SK-N-SH (cell line): ENCODE results near the gene WHRN. TPM values are rescaled to one million over a fixed set of nuclear protein-coding genes. Genes with fewer than 3 reads are reported as not detected.

Experiments used
- CTCF ChIA-PET: fragments of 300-600, 350-600 bp; formaldehyde crosslinking; extraction: SDS; loops from one replicate; lab custom pipeline; 2021; lab: Yijun Ruan, JAX
- POLR2A ChIA-PET: fragments of 350-600 bp; sonication (Branson Sonifier 250); formaldehyde crosslinking; extraction: SDS; loops from one replicate; lab custom pipeline; 2020; ENCODE audit warnings: antibody characterized with exemption, inconsistent platforms; lab: Yijun Ruan, JAX
- DNase-seq: peaks from one replicate; pipeline ENCODE4 v3.0.0; 2012
- H2AFZ ChIP-seq: fragments of 200-600 bp; sonication (generic); 2 replicates; pipeline ENCODE4 v1.8.1; 2016; ENCODE audit warnings: antibody characterized with exemption, mild to moderate bottlenecking, low read depth
- H3F3A ChIP-seq: fragments of 200-600 bp; sonication (generic); replicated peaks from 2 replicates; pipeline ENCODE3; 2016; ENCODE audit warnings: antibody characterized with exemption, mild to moderate bottlenecking; ENCODE audit not compliant: insufficient read depth
- H3K27ac ChIP-seq, 2 experiments: fragments of 200-500 bp in 1 of 2; fragments of 200-600 bp in 1 of 2; sonication (Bioruptor generic) in 1 of 2; sonication (generic), shearing (Covaris generic) in 1 of 2; 2 replicates each; pipeline versions ENCODE4 v1.5.1 to v1.6.1; 2014 to 2016; ENCODE audit warnings: low read depth in 2 of 2, inconsistent platforms in 1 of 2, low read length in 1 of 2, mild to moderate bottlenecking in 1 of 2, mixed read lengths in 1 of 2
- H3K27me3 ChIP-seq: fragments of 200-600 bp; sonication (generic), shearing (Covaris generic); 2 replicates; pipeline ENCODE4 v1.6.1; 2016; ENCODE audit warnings: mixed run types; ENCODE audit not compliant: insufficient read depth
- H3K36me3 ChIP-seq, 2 experiments: fragments of 200-500 bp in 1 of 2; fragments of 200-600 bp in 1 of 2; sonication (Bioruptor generic) in 1 of 2; sonication (generic) in 1 of 2; replicated peaks in 1 of 2; 2 replicates each; pipeline versions ENCODE3 to v1.5.1; 2014 to 2016; ENCODE audit warnings: low read length in 1 of 2, mild to moderate bottlenecking in 1 of 2; ENCODE audit not compliant: insufficient read depth in 2 of 2, control insufficient read depth in 1 of 2
- H3K4me1 ChIP-seq, 2 experiments: fragments of 200-500 bp in 1 of 2; fragments of 200-600 bp in 1 of 2; sonication (Bioruptor generic) in 1 of 2; sonication (generic), shearing (Covaris generic) in 1 of 2; 2 replicates each; pipeline versions ENCODE4 v1.5.1 to v1.6.1; 2014 to 2016; ENCODE audit warnings: low read depth in 1 of 2, low read length in 1 of 2, mixed run types in 1 of 2; ENCODE audit not compliant: insufficient read depth in 2 of 2, control insufficient read depth in 1 of 2
- H3K4me2 ChIP-seq: fragments of 200-600 bp; sonication (generic), shearing (Covaris generic); 2 replicates; pipeline ENCODE4 v1.6.1; 2017; ENCODE audit warnings: mixed run types
- H3K4me3 ChIP-seq, 2 experiments: fragments of 200-500 bp in 1 of 2; fragments of 200-600 bp in 1 of 2; sonication (Bioruptor generic) in 1 of 2; sonication (generic), shearing (Covaris generic) in 1 of 2; 2 replicates each; pipeline versions ENCODE4 v1.5.1 to v1.8.1; 2014 to 2016; ENCODE audit warnings: low read depth in 2 of 2, inconsistent platforms in 1 of 2, low read length in 1 of 2, mild to moderate bottlenecking in 1 of 2, mixed read lengths in 1 of 2, moderate library complexity in 1 of 2
- H3K79me2 ChIP-seq: fragments of 200-600 bp; sonication (generic); 2 replicates; pipeline ENCODE4 v1.8.1; 2017; ENCODE audit warnings: mild to moderate bottlenecking; ENCODE audit not compliant: insufficient read depth
- H3K9ac ChIP-seq: fragments of 200-600 bp; sonication (generic); 2 replicates; pipeline ENCODE4 v1.6.1; 2017; ENCODE audit warnings: mixed run types
- H3K9me2 ChIP-seq: fragments of 200-600 bp; sonication (generic); 2 replicates; pipeline ENCODE4 v1.6.1; 2017; ENCODE audit warnings: mixed run types
- H3K9me3 ChIP-seq: fragments of 200-600 bp; sonication (generic); 2 replicates; pipeline ENCODE4 v1.6.1; 2017; ENCODE audit warnings: mixed run types, mild to moderate bottlenecking, moderate library complexity
- H4K20me1 ChIP-seq: fragments of 200-600 bp; sonication (generic); 2 replicates; pipeline ENCODE4 v1.6.1; 2017; ENCODE audit warnings: mild to moderate bottlenecking, mixed run types; ENCODE audit not compliant: insufficient read depth
- FOXJ3 ChIP-seq: sonication (generic); formaldehyde crosslinking; IDR thresholded peaks from 2 replicates; pipeline ENCODE4 v1.5.1; 2020; ENCODE audit warnings: mild to moderate bottlenecking, missing genetic modification reagents
- JUND ChIP-seq: IDR thresholded peaks from 2 replicates; pipeline ENCODE4 v1.4.0; 2012
- MAX ChIP-seq: IDR thresholded peaks from 2 replicates; pipeline ENCODE4 v1.4.0; 2012; ENCODE audit warnings: low read depth
- MEF2A ChIP-seq: IDR thresholded peaks from 2 replicates; pipeline ENCODE4 v1.4.0; 2012; ENCODE audit warnings: low read depth, borderline replicate concordance
- MXI1 ChIP-seq: IDR thresholded peaks from 2 replicates; pipeline ENCODE4 v1.6.1; 2012; ENCODE audit warnings: mild to moderate bottlenecking, low read depth, low read length, improper control_type of control experiment
- NFIC ChIP-seq: IDR thresholded peaks from 2 replicates; pipeline ENCODE4 v1.4.0; 2012; ENCODE audit warnings: borderline replicate concordance
- POLR2AphosphoS5 ChIP-seq: IDR thresholded peaks from 2 replicates; pipeline ENCODE4 v1.6.1; 2012; ENCODE audit warnings: low read depth, low read length
- RAD21 ChIP-seq: IDR thresholded peaks from 2 replicates; pipeline ENCODE4 v1.6.1; 2012; ENCODE audit warnings: mild to moderate bottlenecking, low read length
- RCOR1 ChIP-seq: fragments of 150-350 bp; IDR thresholded peaks from 2 replicates; pipeline ENCODE4 v1.6.1; 2017; ENCODE audit warnings: antibody characterized with exemption, low read length
- REST ChIP-seq: IDR thresholded peaks from 2 replicates; pipeline ENCODE4 v1.6.1; 2012; ENCODE audit warnings: mild to moderate bottlenecking, low read depth, low read length, moderate library complexity
- RFX5 ChIP-seq: IDR thresholded peaks from 2 replicates; pipeline ENCODE4 v1.6.1; 2012; ENCODE audit warnings: mild to moderate bottlenecking, improper control_type of control experiment, low read length
- RXRA ChIP-seq: IDR thresholded peaks from 2 replicates; pipeline ENCODE4 v1.4.0; 2012; ENCODE audit warnings: low read depth, mild to moderate bottlenecking, borderline replicate concordance
- TAF1 ChIP-seq: IDR thresholded peaks from 2 replicates; pipeline ENCODE4 v1.6.1; 2012; ENCODE audit warnings: low read depth, mild to moderate bottlenecking, low read length, moderate library complexity, borderline replicate concordance
- TEAD4 ChIP-seq: IDR thresholded peaks from 2 replicates; pipeline ENCODE4 v1.4.0; 2012; ENCODE audit warnings: mild to moderate bottlenecking, borderline replicate concordance; ENCODE audit not compliant: insufficient read depth
- USF1 ChIP-seq: IDR thresholded peaks from 2 replicates; pipeline ENCODE4 v1.4.0; 2012; ENCODE audit warnings: low read depth, borderline replicate concordance
- USF2 ChIP-seq: fragments of 150-350 bp; IDR thresholded peaks from 2 replicates; pipeline ENCODE4 v1.6.1; 2017; ENCODE audit warnings: antibody characterized with exemption, low read length, low read depth, borderline replicate concordance
- ZBTB33 ChIP-seq: IDR thresholded peaks from 2 replicates; pipeline ENCODE4 v1.4.0; 2012; ENCODE audit warnings: low read depth, borderline replicate concordance
- WGBS: methylation state at CpG from one replicate; pipeline ENCODE4 v1.1.6; 2017; ENCODE audit warnings: low lambda C conversion rate; 5-methylcytosine and 5-hydroxymethylcytosine counted together
- polyA plus RNA-seq, 3 experiments: library from polyadenylated mRNA; depleted of rRNA; stranded (reverse); fragments of >200 nt; gene quantifications; 2 replicates each; pipeline ENCODE4 v1.2.3, GENCODE V29; 2012

Gene WHRN
- polyA plus RNA-seq, 1 of the 3 experiments (the other 2 are of a cell fraction), result 4.6 TPM

GRCh38 chr9:114411452-114411851, 93.8 kb downstream of the WHRN start:
- Histone ChIP-seq H3K4me2 (no peak overlapping the region), H3K27ac (no peak overlapping the region), H3K79me2 (no peaks in the 10 kb centered on the region)
- WGBS, result 77% methylated on average over 6 of the region's 6 CpGs
- CTCF ChIA-PET, result interaction anchor here (1.1 kb wide), 1 partner anchor 496 kb away, joined by 3 read pairs; no protein-coding TSS in a partner anchor
- TF ChIP-seq TEAD4, result no peak
- TF ChIP-seq RFX5, result no peak
- TF ChIP-seq MXI1, result no peak
- TF ChIP-seq USF1, result no peak
- TF ChIP-seq NFIC, result no peak
- TF ChIP-seq RXRA, result no peak
- no peak for TF ChIP-seq RCOR1
- no peak for TF ChIP-seq POLR2AphosphoS5
- TF ChIP-seq ZBTB33, result no peak
- TF ChIP-seq MAX, result no peak
- TF ChIP-seq REST, result no peak
- TF ChIP-seq RAD21, result no peak
- TF ChIP-seq USF2, result no peak
- no peak for TF ChIP-seq FOXJ3 (CRISPR knock-in tag)
- no peak for TF ChIP-seq MEF2A
- no peak for TF ChIP-seq JUND
- TF ChIP-seq TAF1, result no peak
- TF ChIP-seq, all 33 proteins: peak for 0
- Histone ChIP-seq H3K27me3 (no peaks in the 10 kb centered on the region), H3K9me2 (no peaks in the 10 kb centered on the region), H4K20me1 (no peaks in the 10 kb centered on the region), H3K4me1 (no peaks in the 10 kb centered on the region), H3K9me3 (no peaks in the 10 kb centered on the region), H3F3A (no peaks in the 10 kb centered on the region), H2AFZ (no peak overlapping the region), H3K9ac (no peak overlapping the region), H3K36me3 (no peaks in the 10 kb centered on the region), H3K4me3 (no peak overlapping the region)
- POLR2A ChIA-PET, result no interaction called here
- no peak for DNase-seq
